Activated CD4-positive, alpha-beta memory T cell treated with anti-CD3 and anti-CD28 coated beads for 36 hours (primary cell): ENCODE results near the gene RREB1. TPM values are rescaled to one million over a fixed set of nuclear protein-coding genes. Genes with fewer than 3 reads are reported as not detected.

Experiments used
- CTCF ChIA-PET: fragments of 350-600 bp; sonication (Branson Sonifier 250); formaldehyde crosslinking; loops from one replicate; lab custom pipeline; 2021; ENCODE audit warnings: antibody characterized with exemption, inconsistent platforms; lab: Charles Lee
- POLR2A ChIA-PET: fragments of 350-600 bp; sonication (Branson Sonifier 250); formaldehyde crosslinking; loops from one replicate; lab custom pipeline; 2021; ENCODE audit warnings: antibody characterized with exemption; lab: Charles Lee
- DNase-seq: peaks from one replicate; pipeline ENCODE4 v3.0.0-alpha.2; 2020
- H3K27ac Mint-ChIP-seq: one replicate; pipeline ENCODE4 v1.8.0; 2021; ENCODE audit warnings: mixed read lengths
- H3K27me3 Mint-ChIP-seq: one replicate; pipeline ENCODE4 v1.8.0; 2021; ENCODE audit warnings: mixed read lengths
- H3K36me3 Mint-ChIP-seq: one replicate; pipeline ENCODE4 v1.8.0; 2021; ENCODE audit warnings: mixed read lengths
- H3K4me1 Mint-ChIP-seq: one replicate; pipeline ENCODE4 v1.8.0; 2021; ENCODE audit warnings: low read depth, mixed read lengths
- H3K4me3 Mint-ChIP-seq: one replicate; pipeline ENCODE4 v1.8.0; 2021; ENCODE audit warnings: mild to moderate bottlenecking, mixed read lengths
- H3K9me3 Mint-ChIP-seq: one replicate; pipeline ENCODE4 v1.8.0; 2021; ENCODE audit warnings: mixed read lengths
- intact Hi-C: fragments of 100-400 bp; cut with micrococcal nuclease; formaldehyde crosslinking; loops from one replicate; pipeline ENCODE4 v1.15.1; 2023
- total RNA-seq, 2 experiments: library from RNA; stranded (reverse); gene quantifications; one replicate each; pipeline ENCODE4 v1.2.3, GENCODE V29; 2021

Gene RREB1
- total RNA-seq, 2 experiments from 2014 or later: 13.0 to 13.5 TPM

DNA sequence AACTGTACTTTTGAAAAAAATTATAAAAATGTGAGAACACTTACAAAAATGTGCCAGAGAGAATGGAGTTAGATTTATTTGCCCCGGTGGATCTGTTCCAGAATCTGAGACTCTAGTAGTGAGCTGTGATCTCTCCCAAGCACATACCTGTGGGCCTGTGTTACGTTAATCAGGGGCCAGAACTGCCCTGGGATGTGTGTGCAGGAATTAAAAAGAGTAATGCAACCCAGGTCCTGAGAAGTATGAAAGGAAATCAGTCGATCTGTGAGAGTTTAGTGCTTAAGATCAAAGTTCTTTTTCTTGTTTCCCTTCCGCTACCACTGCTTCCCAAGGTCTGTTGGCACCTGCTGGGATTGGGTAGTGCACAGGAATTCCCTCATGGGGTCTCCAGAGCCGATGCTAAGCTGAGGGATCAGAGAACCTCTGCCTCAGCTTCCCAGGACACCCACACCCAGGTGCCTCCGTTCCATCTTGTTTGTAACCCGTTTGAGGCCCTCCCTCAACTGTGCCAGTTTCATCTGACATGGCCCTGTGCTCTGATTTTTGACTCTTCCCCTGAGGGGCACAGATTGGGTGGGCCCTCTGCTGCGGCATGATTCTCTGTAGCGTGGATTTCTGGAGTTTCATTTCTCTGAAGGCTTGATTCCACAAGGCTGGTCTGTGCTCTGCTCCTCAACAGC, 87.7 kb downstream of the RREB1 start:
- H3K4me1 Mint-ChIP-seq: peaks cover 25% of the 10 kb centered on the region
- no peak overlapping the region for H3K4me3 Mint-ChIP-seq
- H3K27me3 Mint-ChIP-seq: no peaks in the 10 kb centered on the region
- no peak for DNase-seq
- intact Hi-C loops: no loop called here
- peaks cover 37% of the 10 kb centered on the region for H3K36me3 Mint-ChIP-seq
- ChIA-PET CTCF (no interaction called here), POLR2A (no interaction called here)
- no peaks in the 10 kb centered on the region for H3K9me3 Mint-ChIP-seq
- no peak overlapping the region for H3K27ac Mint-ChIP-seq

DNA sequence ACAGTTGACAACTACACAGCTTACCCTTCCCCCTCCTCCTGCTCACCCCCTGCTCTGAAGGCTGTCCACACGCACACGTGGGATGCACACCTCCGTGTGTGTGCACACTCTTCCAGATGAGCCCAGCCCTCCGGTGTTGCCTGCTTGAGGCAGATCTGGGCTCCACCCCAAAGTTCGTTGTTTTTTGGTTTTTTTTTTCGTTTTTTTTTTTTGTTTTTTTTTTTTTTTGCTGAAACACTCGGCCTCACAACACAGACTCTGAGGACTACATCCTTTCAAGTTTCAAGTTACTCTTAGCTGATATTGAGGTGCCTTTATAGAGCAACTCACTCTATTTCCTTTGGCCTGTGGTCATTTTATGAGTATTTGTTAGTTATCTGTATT, 88.2 kb downstream of the RREB1 start:
- Mint-ChIP-seq H3K4me1 (peaks cover 25% of the 10 kb centered on the region), H3K27me3 (no peaks in the 10 kb centered on the region), H3K27ac (no peak overlapping the region), H3K36me3 (peaks cover 33% of the 10 kb centered on the region), H3K4me3 (no peak overlapping the region), H3K9me3 (no peaks in the 10 kb centered on the region)
- POLR2A ChIA-PET: no interaction called here
- intact Hi-C loops: no loop called here
- DNase-seq: no peak
- CTCF ChIA-PET: no interaction called here

DNA sequence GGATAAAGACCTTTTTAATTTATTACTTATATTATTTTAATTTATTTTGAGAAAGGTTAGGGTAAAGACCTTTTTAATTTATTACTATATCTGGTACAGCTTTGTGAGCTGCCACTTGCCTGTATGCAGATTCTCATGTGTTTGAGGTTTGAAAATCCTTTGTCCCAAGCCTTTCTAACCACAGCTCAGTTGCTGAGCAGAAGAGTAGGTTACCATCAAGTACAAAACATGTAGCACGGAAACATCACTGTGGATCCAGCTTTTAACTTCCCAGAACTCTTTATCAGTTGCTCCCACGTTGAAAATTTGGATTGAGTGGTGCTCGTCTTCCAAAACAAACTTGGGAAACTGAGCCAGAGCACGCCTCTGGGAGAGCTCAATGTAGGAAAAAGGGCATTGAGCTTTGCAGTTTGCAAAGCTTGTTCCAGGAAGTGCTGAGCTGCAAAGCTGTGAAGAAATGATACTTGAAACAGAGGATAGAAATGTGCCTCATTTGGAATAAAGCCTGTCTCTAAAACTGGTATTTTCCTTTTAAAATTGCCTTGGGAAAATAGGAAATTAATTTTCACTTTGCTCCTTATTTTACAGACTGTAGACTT, 89.0 kb downstream of the RREB1 start:
- Mint-ChIP-seq H3K9me3 (no peaks in the 10 kb centered on the region), H3K27me3 (no peaks in the 10 kb centered on the region), H3K4me3 (no peak overlapping the region), H3K4me1 (peaks cover 30% of the 10 kb centered on the region), H3K27ac (no peak overlapping the region), H3K36me3 (peaks cover 28% of the 10 kb centered on the region)
- intact Hi-C loops: no loop called here
- POLR2A ChIA-PET: no interaction called here
- CTCF ChIA-PET: no interaction called here
- no peak for DNase-seq

DNA sequence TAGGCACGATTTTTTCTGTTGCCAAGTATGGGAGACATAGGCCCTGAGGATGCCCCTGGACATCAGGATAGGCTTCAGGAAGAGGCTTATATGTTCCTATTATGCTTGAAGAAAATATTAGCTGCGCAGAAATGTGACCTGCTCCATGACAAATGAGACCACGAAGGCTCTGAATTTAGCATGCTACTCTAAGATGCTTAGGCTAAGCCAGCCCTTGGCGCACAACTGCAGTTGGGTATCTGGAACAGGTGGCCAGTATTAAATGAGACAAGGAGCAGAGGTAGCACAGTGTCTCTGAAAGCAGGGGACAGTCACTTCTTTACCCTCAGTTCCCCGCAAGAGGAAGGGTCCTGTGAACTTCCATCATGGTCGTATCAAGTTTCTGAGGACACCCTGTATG, 90.0 kb downstream of the RREB1 start:
- H3K27ac Mint-ChIP-seq: no peak overlapping the region
- POLR2A ChIA-PET: interaction anchor here (0.6 kb wide), 1 partner anchor 63 kb away, joined by 3 read pairs; no protein-coding TSS in a partner anchor
- H3K9me3 Mint-ChIP-seq: no peaks in the 10 kb centered on the region
- intact Hi-C loops: no loop called here
- H3K36me3 Mint-ChIP-seq: peaks cover 27% of the 10 kb centered on the region
- peaks cover 37% of the 10 kb centered on the region for H3K4me1 Mint-ChIP-seq
- DNase-seq: no peak
- H3K27me3 Mint-ChIP-seq: no peaks in the 10 kb centered on the region
- CTCF ChIA-PET: no interaction called here
- H3K4me3 Mint-ChIP-seq: no peak overlapping the region

DNA sequence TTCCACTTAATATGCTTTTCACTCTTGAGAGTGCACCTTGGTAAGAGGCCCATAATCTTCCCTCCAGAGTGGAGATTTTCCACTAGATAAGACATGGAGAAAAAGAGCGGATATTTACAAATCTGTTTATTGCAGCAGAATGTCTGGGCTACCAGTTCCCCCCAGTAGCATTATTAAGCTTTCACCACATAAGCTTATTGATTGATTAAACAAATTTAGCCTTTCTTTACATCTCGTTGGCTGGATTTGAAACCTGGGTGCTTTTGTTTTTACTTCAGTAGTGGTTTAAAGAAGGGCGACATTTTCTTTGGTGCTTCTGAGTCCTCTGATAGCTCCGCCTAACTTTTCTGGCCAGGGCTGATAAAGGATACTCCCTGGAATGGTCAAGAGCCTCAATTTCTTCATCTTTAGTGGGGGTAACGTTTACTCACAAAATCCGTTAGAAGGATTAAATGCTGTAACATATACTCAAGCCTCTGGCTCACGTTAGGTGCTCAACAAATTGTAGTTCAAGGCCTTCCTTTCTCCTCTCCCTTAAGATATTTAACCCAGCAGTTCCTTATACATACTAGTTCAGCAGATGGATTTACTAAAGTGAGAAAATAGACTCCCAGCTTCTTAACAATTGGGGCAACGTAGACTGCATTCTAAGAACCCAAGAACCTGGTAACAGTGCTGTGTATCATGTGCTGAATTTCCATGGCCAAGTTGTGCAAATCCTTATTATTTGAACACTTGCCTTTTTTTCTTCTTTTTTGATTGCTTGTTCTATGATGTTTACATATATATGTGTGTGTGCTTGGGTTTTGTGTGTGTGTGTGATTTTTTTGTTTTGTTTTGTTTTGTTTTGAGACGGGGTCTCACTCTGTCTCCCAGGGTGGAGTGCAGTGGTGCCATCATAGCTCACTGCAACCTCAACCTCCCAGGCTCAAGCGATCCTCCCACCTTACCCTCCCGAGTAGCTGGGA, 91.4 kb downstream of the RREB1 start:
- no peak overlapping the region for H3K4me3 Mint-ChIP-seq
- no peaks in the 10 kb centered on the region for H3K27me3 Mint-ChIP-seq
- H3K27ac Mint-ChIP-seq: no peak overlapping the region
- DNase-seq: no peak
- CTCF ChIA-PET: no interaction called here
- H3K36me3 Mint-ChIP-seq: peaks cover 18% of the 10 kb centered on the region
- peaks cover 37% of the 10 kb centered on the region for H3K4me1 Mint-ChIP-seq
- POLR2A ChIA-PET: no interaction called here
- H3K9me3 Mint-ChIP-seq: no peaks in the 10 kb centered on the region
- intact Hi-C loops: no loop called here

DNA sequence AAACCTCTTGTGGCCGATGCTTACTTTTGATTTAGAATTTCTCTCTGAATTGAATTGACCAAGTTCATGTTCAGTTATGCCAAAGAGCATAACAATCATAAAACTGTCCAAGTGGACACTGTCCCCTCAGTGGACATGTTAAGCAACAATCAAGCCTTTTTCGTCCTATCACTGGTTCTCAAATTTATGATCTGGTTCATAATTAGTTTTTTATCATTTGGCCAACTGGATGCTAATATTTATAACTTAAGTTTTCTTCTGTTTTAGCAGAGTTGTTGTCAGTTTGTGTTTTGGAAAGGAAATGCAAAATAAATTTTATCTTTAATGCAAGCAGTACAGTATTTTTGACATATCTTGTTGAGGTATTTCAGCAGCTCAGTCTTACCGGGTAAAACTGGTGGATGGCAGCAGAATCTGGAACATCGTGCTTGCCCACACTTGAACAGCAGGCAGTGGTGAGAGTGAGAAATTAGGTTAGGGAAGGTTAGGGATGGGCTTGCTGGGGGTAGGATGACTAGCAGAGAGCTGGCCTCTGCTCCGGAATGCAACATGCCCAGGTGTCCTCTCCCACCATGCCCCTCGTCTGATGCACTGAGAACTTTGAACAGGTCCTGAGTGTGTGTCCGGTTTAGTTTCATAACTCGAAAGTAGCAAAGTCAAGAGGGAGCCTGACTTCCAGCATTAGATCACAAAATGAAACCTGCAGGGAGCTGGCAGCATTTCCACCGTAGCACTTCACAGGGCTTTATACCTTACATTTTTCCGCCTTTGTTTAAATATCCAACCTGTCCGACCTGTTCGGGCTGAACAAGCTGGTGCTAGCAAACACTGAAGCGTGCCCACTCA, 93.1 kb downstream of the RREB1 start:
- Mint-ChIP-seq H3K4me1 (peaks cover 27% of the 10 kb centered on the region), H3K9me3 (no peaks in the 10 kb centered on the region), H3K27me3 (no peaks in the 10 kb centered on the region), H3K4me3 (no peak overlapping the region), H3K27ac (no peak overlapping the region), H3K36me3 (peaks cover 11% of the 10 kb centered on the region)
- intact Hi-C loops: no loop called here
- CTCF ChIA-PET: no interaction called here
- POLR2A ChIA-PET: no interaction called here
- DNase-seq: no peak

DNA sequence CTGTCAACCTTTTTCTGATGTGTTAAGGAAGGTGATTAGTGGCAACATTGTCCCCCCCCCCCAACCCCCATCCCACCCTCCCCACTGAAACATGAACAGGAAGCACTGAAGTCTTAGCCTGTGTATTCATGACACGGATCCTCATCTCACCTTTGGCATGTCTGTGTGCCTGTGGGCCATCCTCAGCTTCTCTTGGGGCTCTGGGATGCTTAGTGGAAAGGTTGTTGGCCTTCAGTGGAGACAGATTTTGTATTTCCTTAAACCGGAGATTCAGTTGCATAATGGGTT, 93.6 kb downstream of the RREB1 start:
- peaks cover 10% of the 10 kb centered on the region for H3K36me3 Mint-ChIP-seq
- intact Hi-C loops: no loop called here
- H3K4me3 Mint-ChIP-seq: no peak overlapping the region
- H3K27ac Mint-ChIP-seq: no peak overlapping the region
- DNase-seq: no peak
- no peaks in the 10 kb centered on the region for H3K27me3 Mint-ChIP-seq
- CTCF ChIA-PET: no interaction called here
- POLR2A ChIA-PET: no interaction called here
- H3K9me3 Mint-ChIP-seq: no peaks in the 10 kb centered on the region
- H3K4me1 Mint-ChIP-seq: peaks cover 22% of the 10 kb centered on the region

DNA sequence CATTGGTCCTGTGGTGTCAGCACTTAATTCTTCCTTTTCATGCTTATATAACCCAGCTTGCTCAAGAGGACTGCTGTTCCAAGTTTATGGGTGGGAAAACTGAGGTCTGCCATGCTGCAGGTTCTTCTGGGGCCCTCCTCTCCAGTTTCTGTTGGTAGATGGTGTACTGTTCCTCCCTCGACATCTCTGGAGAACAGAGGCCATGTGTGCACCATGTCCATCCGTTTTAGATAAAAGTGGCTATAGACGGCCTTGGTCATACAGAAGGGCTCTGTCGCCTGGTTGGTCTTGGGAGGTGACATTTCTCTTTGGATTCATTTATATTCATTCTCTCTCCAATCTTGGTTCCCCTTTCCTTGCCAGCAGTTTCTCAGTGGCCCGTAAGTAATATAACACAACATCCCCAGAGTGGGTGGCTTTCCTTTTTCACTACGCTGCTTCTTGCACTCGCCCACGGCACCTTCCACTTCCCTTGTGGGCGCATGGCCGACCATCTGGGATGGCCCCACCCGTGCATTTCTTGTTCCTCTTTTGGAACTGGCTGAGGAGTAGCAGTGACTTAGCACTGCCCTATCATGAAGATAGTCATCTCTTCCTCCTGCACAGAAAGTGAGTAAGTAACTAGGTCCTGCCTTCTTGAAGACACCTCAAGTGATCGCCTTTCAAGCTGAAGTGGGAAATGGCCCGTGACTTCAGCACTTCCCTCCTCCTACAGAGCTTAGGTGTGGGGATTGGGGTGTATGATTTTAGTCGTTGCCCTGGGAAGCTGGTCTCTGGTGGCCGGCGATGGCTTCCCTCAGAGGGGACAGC, 94.2 kb downstream of the RREB1 start:
- DNase-seq: peak; percentile 42
- Mint-ChIP-seq H3K9me3 (no peaks in the 10 kb centered on the region), H3K4me3 (no peak overlapping the region), H3K27me3 (no peaks in the 10 kb centered on the region), H3K4me1 (peaks cover 22% of the 10 kb centered on the region), H3K27ac (peak overlapping the region; percentile 44), H3K36me3 (peaks cover 10% of the 10 kb centered on the region)
- POLR2A ChIA-PET: no interaction called here
- intact Hi-C loops: no loop called here
- CTCF ChIA-PET: no interaction called here

DNA sequence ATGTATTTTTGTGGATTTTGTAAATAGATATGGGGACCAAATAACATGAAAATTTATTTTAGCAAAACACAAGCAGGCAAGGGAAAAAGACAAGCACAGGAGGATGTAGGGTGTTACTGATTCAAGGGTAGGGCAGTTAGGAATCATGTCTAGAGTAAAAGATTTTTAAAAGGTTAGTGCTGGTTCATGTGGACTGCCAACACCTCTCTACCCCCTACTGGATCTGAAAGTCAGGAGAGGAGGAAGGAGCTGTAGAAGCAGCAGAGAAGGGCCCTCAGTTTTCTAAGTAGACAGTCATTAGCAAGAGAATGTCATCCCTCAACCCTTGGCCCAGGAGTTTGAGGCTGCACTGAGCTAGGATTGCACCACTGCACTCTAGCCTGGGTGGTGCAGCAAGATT, 95.2 kb downstream of the RREB1 start:
- H3K9me3 Mint-ChIP-seq: no peaks in the 10 kb centered on the region
- H3K27me3 Mint-ChIP-seq: no peaks in the 10 kb centered on the region
- peaks cover 10% of the 10 kb centered on the region for H3K36me3 Mint-ChIP-seq
- peaks cover 18% of the 10 kb centered on the region for H3K4me1 Mint-ChIP-seq
- intact Hi-C loops: no loop called here
- no peak overlapping the region for H3K27ac Mint-ChIP-seq
- DNase-seq: no peak
- ChIA-PET POLR2A (no interaction called here), CTCF (no interaction called here)
- H3K4me3 Mint-ChIP-seq: no peak overlapping the region

DNA sequence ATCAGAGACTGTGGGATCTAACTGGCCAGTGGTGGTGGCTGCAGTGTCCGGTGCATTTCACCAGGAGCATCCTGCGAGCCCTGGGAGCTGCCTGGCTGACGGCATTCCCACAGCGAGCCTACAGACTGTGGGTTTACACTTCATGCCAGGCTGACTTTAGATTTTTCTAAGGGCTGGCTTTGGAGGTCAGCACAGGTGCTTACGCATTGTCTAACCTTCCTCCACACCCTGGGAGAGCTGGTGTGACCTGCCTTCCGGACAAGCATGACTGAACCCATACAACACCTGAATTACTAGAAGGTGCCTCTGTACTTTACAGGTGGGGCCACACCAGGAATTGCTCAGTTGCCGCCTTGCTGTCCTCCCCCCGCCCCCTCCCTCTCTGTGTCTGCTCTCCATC, 96.2 kb downstream of the RREB1 start:
- no peak overlapping the region for H3K27ac Mint-ChIP-seq
- no peak overlapping the region for H3K4me3 Mint-ChIP-seq
- H3K27me3 Mint-ChIP-seq: no peaks in the 10 kb centered on the region
- POLR2A ChIA-PET: no interaction called here
- intact Hi-C loops: no loop called here
- peaks cover 10% of the 10 kb centered on the region for H3K36me3 Mint-ChIP-seq
- no peak for DNase-seq
- peaks cover 17% of the 10 kb centered on the region for H3K4me1 Mint-ChIP-seq
- CTCF ChIA-PET: interaction anchor here (0.6 kb wide), 1 partner anchor 34 kb away, joined by 4 read pairs; no protein-coding TSS in a partner anchor
- H3K9me3 Mint-ChIP-seq: no peaks in the 10 kb centered on the region

DNA sequence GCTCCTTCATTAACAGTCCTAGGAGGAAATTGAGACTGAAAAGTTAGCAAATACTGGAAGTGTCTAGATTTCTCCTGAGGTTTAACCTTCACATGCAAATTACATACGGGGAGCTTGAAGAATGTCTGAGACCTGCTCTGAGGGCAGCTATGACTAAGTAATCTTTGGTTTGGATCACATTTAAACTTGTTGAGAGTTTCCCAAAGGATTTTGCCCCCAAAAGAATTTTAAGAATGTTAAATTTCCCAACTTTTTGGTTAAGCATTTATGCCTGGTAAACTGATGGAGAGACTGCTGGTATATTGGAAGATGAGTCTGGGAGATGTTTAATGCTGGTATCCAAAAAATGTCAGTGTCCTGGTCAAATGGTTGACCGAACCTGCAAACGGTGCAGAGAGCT, 97.0 kb downstream of the RREB1 start:
- intact Hi-C loops: no loop called here
- Mint-ChIP-seq H3K9me3 (no peaks in the 10 kb centered on the region), H3K36me3 (peaks cover 6% of the 10 kb centered on the region), H3K4me3 (no peak overlapping the region), H3K4me1 (peaks cover 12% of the 10 kb centered on the region), H3K27me3 (no peaks in the 10 kb centered on the region), H3K27ac (no peak overlapping the region)
- POLR2A ChIA-PET: no interaction called here
- DNase-seq: no peak
- CTCF ChIA-PET: interaction anchor here (0.8 kb wide), 1 partner anchor 480 kb away, joined by 3 read pairs; no protein-coding TSS in a partner anchor
